C4-2B (cell line): Measurements from ENCODE around the gene SPECC1L.

Experiments used
- CTCF ChIP-seq: fragments of 450-650 bp; conservative IDR thresholded peaks from 2 replicates; pipeline ENCODE4 v1.5.1; 2017; ENCODE audit warnings: mild to moderate bottlenecking
- ZFX ChIP-seq: fragments of 450-650 bp; IDR thresholded peaks from 2 replicates; pipeline ENCODE4 v1.6.1; 2017

DNA sequence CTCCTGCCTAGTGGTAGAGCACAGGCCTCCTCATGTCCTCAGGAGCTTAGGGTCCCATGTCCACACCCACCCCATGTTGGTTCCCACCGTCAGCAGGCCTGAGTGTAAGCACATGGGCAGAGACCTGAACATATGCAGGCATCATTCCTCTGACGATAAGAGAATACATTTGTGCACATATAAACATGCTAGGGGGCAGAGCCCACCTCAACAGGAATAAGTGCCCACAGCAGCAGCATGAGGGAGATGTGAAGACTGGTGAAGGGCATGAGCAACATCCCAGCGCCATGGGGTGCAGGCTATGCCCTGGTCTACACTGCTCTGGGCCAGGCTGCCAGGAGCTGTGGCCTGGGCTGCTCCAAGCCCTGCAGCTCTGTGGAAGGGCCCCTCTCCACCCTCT lies 173.6 kb downstream of the SPECC1L start:
- TF ChIP-seq CTCF (no peak), ZFX (no peak)
